COR-L47 (cell line): ENCODE data around the gene FOLH1.
"Not testable (repeated sequence)": the region's sequence is repeated elsewhere in the genome, so short reads cannot be mapped to it uniquely, and the experiment has no call there.

Experiments used
- DNase-seq: peaks from one replicate; lab custom pipeline; 2025; lab: John Stamatoyannopoulos, UW

FOLH1 gene

DNA sequence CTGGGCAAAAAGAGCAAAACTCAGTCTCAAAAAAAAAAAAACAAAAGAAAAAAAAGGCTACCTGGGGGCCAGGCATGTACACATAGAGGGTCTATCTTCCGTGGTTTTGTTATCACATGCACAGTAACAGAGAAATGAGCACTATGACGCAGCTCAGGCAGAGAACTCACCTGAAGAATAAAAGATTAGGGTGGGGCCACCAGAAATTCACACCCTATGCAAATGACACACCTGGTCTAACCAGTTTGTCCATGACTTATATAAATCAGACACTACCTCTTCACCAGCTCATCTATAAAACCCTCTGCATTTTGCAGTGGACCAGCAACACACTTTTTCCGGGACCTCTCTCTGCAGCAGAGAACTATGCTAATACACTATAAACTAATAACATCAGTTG, 30.5 kb downstream of the FOLH1 start:
- not testable (repeated sequence) for DNase-seq

DNA sequence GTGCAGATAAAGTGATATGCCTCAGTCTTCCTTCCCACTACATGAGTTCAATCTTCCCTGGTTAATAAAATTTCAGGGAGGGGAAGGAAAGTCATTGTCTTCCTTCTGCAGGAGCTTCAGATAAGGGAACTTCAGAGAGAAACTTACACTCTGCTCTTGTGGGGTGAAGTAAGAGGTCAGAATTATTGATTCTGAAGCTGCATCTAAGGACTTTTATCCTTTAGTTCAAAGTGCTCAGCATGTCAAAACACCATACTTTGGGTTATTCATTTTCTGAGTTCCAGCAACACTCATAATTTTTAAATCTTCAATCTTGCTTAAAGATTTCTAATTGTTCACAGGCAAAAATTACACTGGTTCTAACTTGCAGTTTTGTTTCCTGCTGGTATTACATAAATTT, 33.0 kb downstream of the FOLH1 start:
- DNase-seq, result not testable (repeated sequence)

DNA sequence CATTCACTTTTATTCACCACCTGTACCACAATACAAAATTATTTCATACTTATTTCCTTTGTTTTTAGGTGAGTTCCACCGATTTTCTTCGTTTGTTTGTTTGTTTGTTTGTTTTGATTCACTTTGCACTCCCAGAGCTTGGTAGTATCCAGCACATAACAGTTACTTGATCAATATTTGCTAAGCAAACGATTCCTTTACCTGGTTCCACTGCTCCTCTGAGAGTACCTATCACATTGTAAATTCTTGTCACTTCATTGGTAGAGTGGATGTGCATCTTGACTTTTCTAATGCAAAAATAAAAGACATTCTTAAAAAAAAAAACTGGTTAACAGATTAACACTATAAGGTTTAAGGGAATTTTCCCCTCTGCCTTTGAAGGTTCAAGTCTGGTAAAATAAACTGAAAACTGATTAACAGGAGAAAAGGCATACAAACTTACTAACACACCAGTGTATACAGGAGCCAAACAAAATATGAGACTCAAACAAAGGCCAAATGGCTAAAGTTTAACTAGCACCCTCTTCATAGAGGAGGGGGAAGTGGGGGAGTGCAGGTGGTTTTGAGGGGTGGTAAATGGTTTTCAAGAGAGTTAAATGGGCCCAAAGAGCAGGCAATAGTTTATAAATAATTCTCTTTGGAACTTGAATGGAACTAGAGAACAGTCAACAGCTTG, 33.6 kb downstream of the FOLH1 start:
- DNase-seq, result not testable (repeated sequence)

DNA sequence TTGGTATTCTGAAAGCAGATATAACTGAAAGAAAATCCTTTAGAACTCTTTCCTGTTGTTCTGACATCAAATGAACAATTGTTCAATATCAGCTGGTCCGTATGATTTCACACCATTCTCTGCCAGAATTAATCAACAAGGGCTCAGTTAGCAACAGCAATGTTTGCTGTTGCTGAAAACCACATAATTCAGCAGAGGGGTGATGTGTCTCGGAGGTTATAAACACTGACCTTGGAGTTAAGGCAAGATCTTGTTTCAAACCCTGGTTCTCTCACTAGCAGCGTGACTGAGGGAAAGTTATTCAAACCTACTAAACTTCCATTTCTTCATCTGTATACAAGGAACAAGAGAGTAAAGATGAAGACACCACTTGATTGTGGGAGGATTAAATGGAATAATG, 36.8 kb downstream of the FOLH1 start:
- not testable (repeated sequence) for DNase-seq

DNA sequence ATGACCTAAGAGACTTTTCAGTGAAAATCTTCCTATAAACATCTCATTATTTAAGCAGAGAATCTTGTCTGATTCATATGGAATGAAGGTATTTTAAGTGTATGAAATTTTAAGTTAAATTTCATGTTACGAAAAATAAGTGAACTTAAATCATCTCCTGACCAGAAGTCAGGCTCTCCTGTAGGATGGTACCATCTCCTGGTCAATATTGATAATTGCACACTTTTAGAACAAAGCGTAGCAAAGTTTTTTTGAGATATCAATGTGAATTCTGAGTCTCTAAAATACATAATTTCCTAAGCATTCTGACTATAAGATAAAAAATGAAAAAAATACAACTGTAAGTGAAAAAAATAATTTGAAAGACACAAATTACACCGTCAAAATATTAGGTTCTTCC, 38.8 kb downstream of the FOLH1 start:
- not testable (repeated sequence) for DNase-seq

DNA sequence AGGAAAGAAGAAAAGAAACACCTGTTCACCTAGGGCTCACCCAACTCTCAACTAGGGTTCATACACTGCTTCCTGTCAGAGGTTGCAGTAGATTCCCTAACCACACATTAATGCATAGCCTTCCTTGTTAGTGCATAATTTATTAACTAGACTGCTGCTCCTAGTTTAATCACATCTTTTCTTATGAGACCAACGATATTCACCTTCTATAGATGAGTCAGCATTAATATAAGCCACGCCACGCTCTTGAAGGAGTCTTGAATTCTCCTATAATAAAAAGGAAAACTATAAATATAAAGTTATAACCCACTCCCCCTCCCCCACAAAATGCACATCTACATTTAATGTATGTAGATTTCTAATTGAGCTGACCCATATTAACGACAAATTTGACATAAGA, 39.4 kb downstream of the FOLH1 start:
- DNase-seq, result not testable (repeated sequence)

DNA sequence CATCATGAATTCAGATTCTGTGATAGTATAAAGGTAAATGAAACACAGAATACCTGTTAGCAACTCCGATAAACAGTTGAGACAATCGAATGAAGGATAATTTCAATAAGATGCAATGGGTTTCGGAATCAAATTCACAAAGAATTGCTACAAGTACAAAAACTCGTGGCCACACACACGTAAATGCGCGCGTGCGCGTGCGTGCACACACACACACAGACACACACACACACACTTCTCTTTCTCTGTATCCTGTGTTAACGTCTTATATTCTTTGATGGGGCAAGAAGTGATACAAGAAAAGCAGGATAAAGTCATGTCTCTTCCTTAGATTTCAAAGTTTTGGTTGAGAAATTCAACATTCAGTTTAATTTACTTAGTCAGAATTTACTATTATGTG, 57.2 kb downstream of the FOLH1 start:
- no peak for DNase-seq

DNA sequence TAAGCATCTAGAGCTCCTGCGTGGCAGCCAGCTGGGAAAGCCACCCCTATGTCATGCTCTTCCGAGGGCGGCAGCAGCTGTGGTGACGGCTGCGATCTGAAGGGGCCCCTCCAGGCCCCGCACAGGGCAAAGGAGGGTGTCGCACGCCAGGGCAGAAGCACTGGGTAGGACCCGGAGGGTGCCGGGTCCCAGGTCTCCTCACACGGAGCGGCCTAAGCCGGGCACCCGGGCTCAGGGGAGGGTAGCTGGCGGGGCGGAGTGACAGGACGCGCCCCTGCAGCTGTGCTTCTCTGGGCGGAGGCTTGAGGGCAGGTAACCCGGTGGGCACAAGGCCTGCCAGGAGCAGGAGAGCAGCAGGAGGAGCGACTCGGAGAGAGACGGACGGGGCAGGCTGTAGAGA, 106.0 kb downstream of the FOLH1 start:
- DNase-seq, result not testable (repeated sequence)
